HG02938 (cell line): Measurements from ENCODE around the gene IP6K2.
"Not testable (repeated sequence)": the region's sequence is repeated elsewhere in the genome, so short reads cannot be mapped to it uniquely, and the experiment has no call there.

ENCODE experiments used
- ATAC-seq: cut with Tn5 transposase; IDR thresholded peaks from one replicate; pipeline ENCODE4 v1.9.1; 2021; ENCODE audit warnings: mild to moderate bottlenecking, moderate library complexity; ENCODE audit not compliant: unreplicated experiment

Gene IP6K2, protein sequence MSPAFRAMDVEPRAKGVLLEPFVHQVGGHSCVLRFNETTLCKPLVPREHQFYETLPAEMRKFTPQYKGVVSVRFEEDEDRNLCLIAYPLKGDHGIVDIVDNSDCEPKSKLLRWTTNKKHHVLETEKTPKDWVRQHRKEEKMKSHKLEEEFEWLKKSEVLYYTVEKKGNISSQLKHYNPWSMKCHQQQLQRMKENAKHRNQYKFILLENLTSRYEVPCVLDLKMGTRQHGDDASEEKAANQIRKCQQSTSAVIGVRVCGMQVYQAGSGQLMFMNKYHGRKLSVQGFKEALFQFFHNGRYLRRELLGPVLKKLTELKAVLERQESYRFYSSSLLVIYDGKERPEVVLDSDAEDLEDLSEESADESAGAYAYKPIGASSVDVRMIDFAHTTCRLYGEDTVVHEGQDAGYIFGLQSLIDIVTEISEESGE

DNA sequence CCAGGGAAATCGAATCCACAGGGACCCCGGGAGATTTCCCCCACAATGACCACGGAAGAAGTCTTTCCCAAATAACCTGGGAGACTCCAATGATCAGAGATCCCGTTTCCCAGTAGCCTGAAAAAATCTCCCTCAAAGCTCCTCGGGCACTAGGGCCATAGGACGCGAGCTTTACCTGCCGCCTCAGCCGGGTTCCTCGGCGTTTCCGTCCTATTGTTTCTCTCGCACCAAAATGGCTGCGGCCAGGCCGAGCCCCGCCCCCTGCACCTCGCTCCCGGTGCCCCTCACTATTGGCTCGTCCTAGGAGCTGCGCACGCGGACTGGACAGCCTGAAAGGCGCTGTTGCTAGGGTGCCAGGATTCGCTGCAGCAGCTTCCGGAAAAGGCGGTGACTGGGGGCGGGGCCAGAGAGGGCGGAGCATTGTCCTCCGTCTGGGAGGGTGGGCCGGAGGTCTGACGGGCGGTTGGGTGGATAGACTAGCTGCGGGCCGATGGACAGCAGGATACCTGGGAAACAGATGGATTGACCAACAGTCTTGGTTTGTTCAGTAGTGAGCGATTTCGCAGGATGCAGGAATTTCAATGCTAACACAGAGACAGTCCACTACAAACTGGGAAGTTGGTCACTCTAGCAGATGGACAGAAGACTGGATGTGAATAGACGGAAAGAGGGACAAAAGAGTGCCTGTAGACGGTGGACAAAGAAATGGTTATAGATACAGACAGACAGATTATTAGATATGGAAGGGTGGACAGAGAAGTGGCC, at the start of gene IP6K2:
Gene IP6K2, minus strand, starts transcription at position 240 of the 765 bp plus-strand sequence. CDS start 21,930 bp downstream, outside the sequence.
- peak; percentile 92 for ATAC-seq

DNA sequence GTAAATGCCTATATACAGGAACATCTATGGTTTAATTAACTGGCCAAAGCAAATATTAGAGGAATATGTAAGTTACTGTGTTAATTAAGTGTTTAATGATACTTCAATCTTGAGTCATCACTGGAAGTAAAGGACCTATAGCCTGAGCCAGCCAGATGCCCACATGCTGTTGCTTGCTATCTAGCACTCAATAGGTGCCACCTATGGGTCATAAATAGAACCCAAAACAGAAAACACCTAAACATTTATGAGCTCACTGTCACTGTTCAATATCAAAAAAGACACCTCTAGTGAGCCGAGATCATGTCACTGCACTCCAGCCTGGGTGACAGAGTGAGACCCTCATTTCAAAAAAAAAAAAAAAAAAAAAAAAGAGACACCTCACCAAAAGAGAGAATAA, 48.4 kb upstream of the IP6K2 start:
- no peak for ATAC-seq

DNA sequence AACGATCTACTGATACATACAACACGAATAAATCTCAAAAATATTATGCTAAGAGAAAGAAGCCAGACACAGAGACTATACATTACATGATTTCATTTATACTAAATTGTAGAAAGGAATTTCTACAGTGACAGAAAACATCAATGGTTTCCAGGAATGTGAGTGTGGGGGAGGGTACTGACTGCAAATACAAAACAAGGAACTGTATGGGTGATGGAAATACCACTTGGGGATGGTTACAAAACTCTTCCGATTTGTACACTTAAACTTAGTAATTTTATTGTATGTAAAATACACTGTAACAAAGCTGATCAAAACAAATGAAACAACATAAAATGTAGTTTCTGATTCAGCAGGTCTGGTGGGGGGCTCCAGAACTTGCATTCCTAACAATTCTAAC, 45.8 kb upstream of the IP6K2 start:
- ATAC-seq = no peak

DNA sequence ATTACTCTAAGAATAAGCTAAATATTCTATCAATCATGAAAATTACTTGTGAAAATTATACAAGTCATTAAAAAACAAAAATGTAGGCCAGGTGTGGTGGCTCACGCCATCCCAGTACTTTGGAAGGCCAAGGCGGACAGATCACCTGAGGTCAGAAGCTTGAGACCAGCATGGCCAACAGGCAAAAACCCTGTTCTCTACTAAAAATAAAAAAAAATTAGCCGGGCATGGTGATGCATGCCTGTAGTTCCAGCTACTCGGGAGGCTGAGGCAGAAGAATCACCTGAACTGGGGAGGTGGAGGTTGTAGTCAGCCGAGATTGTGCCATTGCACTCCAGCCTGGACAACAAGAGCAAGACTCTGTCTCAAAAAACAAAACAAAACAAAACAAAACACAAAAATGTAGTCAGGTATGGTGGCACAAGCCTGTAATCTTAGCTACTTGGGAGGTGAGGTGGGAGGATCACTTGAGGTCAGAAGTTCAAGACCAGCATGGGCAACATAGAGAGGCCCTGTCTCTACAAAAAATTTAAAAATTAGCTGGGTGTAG, 43.0 kb upstream of the IP6K2 start:
- ATAC-seq = not testable (repeated sequence)

DNA sequence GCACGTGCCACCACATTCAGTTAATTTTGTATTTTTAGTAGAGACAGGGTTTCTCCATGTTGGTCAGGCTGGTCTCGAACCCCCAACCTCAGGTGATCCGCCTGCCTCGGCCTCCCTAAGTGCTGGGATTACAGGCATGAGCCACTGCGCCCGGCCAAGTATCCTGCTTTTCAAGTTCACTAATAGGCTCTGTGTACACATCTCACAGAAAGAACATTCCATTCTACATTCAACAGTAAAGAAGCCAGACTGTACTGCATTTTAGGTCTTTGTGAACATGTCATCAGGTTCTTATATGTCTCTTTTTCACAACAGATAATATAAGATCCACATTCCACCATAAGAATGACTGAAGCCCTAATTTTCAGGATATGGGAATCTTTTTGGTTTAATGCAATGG, 42.5 kb upstream of the IP6K2 start:
- not testable (repeated sequence) for ATAC-seq

DNA sequence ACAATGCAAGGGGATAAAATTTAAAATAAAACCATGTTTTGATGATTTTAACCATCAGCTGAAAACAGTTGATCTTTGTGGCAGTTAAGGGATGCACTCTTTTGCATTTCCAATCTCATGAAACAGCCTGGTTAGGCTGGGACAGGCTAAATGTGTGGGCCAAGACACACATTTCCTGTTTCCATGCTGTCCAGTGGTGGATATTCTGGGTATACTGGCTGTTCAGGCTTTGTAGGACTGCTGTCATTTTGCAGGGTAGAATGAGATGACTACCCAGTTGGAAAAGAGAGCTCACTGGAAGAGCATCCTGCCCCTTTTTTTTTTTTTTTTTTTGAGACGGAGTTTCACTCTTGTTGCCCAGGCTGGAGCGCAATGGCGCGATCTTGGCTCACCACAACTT, 42.0 kb upstream of the IP6K2 start:
- ATAC-seq = no peak

DNA sequence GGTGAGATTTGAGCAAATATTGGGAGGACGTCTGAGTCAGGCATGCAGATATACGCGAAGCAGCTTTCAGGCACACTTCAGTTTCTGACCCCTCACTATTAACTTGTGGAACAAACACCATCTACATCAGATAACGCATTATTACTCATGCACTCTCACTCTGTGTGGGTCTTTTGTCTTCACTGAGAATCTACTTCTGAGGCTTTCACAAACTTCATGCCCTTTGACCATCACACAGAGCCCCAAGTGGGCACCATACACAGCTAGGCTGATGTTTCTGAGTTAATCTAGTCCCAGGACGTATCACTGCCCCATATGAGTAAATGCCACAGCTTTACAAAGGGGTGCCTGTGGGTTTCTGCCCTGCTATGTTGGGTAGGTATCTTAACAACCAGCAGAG, 39.6 kb upstream of the IP6K2 start:
- no peak for ATAC-seq

DNA sequence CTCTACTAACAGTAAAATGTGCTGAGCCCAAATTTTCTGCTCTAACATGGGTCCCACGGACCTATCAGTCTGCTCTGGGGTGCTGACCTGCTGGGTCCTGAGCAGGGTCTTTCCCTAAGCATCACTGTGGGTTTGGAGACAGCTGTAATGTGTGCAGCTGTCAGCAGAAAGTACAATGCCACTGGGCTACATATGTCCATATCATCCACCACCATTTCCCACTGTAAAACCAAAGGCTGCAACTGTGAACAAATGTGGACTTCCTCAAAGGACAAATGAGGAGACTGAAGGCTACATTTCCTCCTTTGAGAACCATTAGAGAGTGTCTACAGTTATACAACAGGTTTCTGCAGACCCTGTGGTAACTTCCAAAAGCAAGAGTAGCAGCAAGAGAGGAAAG, 33.8 kb upstream of the IP6K2 start:
- ATAC-seq = no peak

DNA sequence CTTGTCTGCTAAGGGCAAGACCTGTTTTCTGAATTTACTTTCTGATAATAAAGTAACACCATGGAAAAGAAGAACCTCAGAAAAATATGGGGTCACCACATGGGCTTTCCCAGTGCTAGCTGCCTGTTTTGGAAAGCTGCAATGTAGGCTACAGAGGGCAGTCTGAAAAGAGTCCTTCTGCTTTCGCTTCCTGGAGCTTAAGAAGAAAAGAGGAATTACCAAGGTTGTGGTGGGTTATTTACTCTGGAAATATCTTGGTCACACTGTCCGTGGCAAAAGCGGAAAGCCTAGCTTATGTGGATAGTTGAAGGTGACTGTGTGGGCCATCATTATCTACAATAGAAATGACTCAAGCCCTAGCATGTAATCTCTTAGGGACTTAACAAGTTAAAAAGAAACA, 31.7 kb upstream of the IP6K2 start:
- no peak for ATAC-seq

DNA sequence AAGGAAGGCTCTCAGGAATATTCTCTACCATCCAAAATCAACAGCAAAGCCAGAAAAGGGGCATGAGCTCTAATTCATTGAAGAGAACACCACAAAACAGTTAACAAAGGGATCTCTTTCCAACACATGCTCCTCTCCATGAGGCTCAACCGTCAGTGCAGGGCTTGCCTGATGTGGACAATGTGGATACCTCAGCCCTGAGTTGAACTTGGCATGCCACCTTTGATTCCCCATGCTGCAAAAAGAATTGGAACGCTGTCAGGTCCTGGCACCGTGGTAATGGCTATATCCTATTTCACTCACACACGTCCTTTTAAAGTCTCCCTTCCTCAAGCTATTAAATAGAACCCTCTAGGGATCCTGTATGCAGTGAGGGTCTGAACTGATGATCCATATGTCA, 30.7 kb upstream of the IP6K2 start:
- ATAC-seq = no peak

DNA sequence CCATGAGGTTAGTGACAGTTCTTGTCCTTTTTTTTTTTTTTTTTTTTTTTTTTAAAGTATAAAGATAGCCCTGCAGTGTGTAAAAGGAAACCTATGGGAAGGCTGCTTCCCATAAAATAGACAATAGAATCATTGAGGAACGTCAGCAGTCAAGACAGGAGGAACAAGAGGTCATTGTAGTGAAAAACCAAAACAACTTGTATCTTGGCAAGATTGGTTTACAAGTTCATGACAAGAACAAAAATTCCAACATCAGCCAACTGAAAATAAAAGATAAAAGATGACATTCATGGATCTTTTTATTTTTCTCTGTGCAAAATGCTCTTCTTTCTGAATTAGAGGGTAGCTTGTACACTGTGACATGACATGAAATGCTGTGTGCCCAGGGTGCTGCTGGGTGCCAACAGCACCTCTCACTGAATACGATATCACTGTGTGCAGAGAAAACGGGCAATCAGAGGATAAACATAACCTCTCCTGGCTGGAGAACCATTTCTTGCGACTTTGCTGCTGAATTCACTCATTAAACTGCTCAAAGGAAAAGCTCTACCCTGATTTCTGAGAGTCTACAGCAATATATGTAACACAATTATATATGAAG, 30.1 kb upstream of the IP6K2 start:
- ATAC-seq = no peak

DNA sequence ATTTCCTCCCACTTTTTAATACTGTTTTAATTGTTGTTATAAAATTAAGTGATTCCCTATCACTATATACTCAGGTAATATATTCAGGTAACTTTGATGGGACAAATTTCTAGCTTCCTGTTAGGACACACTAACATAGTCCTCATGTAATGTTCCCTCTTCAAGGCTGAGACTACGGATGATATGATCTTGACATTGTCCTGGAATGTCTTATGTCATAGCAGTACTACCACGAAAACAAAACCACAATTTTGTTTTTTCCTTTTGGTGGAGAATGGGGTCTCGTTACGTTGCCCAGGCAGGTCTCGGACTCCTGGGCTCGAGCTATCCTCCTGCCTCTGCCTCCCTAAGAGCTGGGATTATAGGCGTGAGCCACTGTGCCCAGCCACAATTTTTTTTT, 26.8 kb upstream of the IP6K2 start:
- no peak for ATAC-seq

DNA sequence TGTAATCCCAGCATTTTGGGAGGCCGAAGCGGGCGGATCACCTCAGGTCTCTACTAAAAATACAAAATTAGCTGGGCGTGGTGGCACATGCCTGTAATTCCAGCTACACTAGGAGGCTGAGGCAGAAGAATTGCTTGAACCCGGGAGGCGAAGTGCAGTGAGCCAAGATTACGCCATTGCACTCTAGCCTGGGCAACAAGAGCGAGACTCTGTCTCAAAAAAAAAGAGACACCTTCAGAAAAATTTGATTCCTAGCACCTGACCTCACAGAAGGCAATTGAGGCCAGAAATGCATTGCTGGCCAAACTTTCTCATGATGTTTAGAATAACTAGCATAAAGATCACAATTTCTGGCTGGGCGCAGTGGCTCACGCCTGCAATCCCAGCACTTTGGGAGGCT, 24.2 kb upstream of the IP6K2 start:
- ATAC-seq = not testable (repeated sequence)

DNA sequence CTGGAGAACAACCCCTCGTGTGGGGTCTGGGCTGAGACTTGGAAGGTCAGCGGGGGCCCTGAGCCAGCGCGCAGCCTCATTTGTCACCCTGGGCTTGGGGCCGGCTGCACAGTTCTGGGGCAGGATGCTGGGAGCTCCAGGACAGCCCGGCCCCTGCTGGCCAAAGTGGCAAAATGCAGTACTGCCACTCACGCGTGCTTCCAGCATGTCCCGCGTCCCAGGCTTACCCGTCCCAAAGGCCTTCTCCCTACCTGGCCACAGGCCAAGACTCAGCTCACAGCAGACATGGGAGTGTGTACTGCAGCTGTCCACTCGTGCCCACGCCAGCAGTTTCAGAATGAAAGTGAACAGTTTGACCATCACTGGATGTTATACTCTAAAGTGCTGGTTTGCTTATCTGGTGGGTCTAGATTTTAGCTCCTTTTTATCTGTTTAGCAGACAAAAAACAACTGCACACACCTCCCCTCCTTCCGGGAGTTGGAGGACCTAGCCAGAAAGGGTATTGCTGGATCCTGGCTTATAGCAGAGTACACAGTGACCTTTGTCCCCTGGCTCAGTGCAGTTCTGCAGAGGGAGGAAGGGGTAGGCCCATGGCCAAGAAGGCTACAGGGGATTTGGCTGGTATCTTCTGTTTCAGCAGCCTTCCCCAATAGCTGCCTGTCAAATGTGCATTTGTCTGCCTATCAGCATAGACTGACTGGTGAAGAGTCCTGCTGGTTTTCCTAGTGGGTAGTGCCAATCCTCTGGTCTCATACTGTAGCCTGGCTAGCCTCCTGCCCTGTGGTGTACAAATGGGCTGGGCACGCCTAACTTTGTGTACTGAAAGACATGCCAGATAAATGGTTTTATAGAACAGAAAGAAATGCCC, 23.2 kb upstream of the IP6K2 start:
- peak; percentile 54 for ATAC-seq

DNA sequence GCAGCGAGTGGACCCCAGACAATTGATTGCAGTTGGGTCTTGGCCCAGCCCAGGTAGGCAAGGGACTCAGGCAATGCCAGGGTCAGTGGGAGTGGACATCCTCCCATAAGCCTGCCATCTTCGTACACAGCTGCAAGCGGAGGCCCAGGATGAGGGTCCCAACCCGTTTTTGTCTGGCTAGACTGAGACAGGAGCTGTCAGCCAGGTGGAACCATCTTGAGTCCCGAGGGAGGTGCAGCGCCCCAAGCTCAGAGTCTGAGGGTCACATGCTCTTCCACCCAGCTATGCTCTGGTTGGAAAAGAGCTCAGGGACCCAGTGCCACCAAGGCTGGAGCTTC, 22.6 kb upstream of the IP6K2 start:
- ATAC-seq = no peak

DNA sequence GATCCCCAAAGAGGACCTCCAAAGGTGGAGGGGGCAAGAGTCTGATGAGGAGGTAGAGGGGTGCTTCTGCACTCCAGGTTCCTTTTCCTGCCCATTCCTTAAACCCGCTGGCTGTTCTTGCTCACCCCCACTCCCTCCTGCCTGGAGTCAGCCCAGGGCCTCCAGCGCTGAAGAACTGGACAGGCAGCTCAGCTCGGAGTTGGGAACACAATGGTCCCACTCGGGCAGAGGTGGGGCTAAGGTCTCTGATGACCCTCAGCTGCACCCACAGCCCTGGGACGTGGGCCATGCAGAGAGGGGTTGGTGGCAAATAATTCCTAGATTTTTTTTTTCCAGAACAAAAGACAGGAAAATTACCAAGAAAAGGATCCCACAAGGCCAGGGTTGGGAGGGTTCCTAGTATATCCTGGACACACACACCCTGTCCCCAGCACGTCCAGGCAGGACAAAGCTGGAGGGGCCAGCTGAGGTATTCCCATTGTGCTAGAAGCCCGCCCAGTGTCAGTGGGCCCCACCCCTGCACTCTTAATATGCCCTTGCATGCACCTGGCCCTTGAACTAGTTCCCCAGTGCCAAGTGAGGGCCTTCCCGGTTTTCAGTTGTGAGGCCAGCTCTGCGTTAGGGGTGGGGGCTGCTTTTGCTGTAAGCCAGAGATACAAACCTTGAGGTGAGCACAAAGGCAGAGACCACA, 22.1 kb upstream of the IP6K2 start:
- no peak for ATAC-seq

DNA sequence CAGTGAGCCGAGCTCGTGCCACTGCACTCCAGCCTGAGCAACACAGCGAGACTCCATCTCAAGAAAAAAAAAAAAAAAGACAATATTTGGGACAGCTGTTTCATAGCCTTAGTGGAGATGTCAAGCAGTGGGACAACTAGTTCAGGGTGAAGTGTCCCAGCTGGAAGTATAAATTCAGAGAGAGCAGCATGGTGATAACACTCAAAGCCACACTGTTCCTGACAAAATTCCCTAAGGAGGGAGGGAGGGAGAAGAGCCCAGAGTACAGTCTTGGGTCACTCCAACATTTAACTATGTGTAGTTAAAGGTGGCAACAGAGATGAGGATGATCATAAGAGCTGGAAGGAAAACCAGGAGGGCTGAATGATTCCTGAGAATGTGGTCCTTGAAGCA, 21.1 kb upstream of the IP6K2 start:
- ATAC-seq = no peak

DNA sequence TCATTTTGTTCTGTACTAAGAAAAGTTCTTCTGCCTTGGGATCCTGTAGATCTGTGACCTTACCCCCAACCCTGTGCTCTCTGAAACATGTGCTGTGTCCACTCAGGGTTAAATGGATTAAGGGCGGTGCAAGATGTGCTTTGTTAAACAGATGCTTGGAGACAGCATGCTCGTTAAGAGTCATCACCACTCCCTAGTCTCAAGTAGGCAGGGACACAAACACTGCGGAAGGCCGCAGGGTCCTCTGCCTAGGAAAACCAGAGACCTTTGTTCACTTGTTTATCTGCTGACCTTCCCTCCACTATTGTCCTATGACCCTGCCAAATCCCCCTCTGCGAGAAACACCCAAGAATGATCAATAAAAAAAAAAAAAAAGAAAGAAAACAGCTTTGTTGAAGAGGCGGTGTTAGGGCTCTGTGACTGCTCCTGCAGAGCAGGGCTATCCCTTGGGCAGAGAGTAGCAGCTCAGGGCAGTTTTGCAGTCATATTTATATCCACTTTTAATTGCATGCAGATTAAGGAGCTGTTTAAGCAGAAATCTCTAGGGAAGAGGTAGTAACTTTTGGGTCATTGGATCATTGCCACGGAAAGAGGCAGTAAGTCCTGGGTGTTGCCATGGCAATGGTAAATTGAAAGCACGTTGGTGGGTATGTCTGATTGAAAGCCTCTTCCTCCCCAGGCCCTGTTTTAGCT, 18.2 kb upstream of the IP6K2 start:
- not testable (repeated sequence) for ATAC-seq

DNA sequence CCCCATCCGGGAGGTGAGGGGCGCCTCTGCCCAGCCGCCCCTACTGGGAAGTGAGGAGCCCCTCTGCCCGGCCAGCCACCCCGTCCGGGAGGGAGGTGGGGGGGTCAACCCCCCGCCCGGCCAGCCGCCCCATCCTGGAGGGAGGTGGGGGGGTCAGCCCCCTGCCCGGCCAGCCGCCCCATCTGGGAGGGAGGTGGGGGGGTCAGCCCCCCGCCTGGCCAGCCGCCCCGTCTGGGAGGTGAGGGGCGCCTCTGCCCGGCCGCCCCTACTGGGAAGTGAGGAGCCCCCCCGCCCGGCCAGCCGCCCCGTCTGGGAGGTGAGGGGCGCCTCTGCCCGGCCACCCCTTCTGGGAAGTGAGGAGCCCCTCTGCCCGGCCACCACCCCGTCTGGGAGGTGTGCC, 17.5 kb upstream of the IP6K2 start:
- ATAC-seq = not testable (repeated sequence)
